GM18951 (cell line): Measurements from ENCODE around the gene PTPRD.

Source experiments
- POLR2A ChIP-seq: IDR thresholded peaks from 4 replicates; pipeline ENCODE4 v1.6.1; 2011; ENCODE audit warnings: mild to moderate bottlenecking; ENCODE audit not compliant: insufficient read length, insufficient read depth; ENCODE audit errors: extremely low read depth
- in situ Hi-C: fragments of 300-500 bp; cut with MboI; formaldehyde crosslinking; loops from one replicate; pipeline ENCODE4 v1.12.0; 2022; ENCODE audit warnings: low sequenced_read_pairs, mixed read lengths, inconsistent platforms; ENCODE audit not compliant: unreplicated experiment

The PTPRD gene

GRCh38 chr9:9862235-9862810, 750.5 kb downstream of the PTPRD start:
- TF ChIP-seq POLR2A = no peak
- in situ Hi-C loops = no loop called here

- in situ Hi-C loops = no loop called here
- TF ChIP-seq POLR2A = no peak
Measured at GRCh38 chr9:9855177-9856078, 757.4 kb downstream of the PTPRD start.

- in situ Hi-C loops = no loop called here
- TF ChIP-seq POLR2A = no peak
Measured at GRCh38 chr9:9847750-9848149, 765.1 kb downstream of the PTPRD start.

- no peak for TF ChIP-seq POLR2A
- in situ Hi-C loops = no loop called here
Measured at GRCh38 chr9:9846557-9846956, 766.2 kb downstream of the PTPRD start.

DNA sequence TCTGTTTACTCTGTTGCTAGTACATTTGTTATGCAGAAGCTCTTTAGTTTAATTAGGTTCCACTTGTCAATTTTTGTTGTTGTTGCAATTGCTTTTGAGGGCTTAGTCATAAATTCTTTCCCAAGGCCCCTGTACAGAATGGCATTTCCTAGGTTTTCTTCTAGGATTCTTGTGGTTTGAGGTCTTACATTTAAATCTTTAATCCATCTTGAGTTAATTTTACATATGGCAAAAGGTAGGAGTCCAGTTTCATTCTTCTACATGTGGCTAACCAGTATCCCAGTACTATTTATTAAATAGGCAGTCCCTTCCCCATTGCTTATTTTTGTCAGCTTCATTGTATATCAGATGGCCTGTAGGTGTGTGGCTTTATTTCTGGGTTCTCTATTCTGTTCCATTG, 792.4 kb downstream of the PTPRD start:
- in situ Hi-C loops = no loop called here
- TF ChIP-seq POLR2A = no peak

DNA sequence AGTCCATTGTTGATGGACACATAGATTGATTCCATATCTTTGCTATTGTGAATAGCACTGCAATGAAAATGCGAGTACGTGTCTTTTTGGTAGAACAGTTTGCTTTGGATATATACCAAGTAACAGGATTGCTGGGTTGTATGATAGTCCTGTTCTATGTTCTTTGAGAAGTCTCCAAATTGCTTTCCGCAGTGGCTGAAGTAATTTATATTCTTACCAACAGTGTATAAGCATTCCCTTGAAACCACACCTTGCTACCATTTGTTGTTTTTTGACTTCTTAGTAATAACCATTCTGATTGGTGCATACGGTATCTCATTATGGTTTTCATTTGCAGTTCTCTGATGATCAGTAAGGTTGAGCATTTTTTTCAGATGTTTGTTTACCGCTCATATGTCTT, 792.9 kb downstream of the PTPRD start:
- in situ Hi-C loops = no loop called here
- TF ChIP-seq POLR2A = no peak

- no peak for TF ChIP-seq POLR2A
- in situ Hi-C loops = no loop called here
Measured at GRCh38 chr9:9817176-9817575, 795.6 kb downstream of the PTPRD start.

GRCh38 chr9:9804109-9804508, 808.7 kb downstream of the PTPRD start:
- TF ChIP-seq POLR2A = no peak
- in situ Hi-C loops = no loop called here

GRCh38 chr9:9799287-9799686, 813.5 kb downstream of the PTPRD start:
- TF ChIP-seq POLR2A = no peak
- in situ Hi-C loops = loop anchor here (10.0 kb wide), 1 partner anchor 184 kb away; no protein-coding TSS in a partner anchor

- no peak for TF ChIP-seq POLR2A
- in situ Hi-C loops = loop anchor here (10.0 kb wide), 1 partner anchor 178 kb away; no protein-coding TSS in a partner anchor
Measured at GRCh38 chr9:9792144-9792857, 820.5 kb downstream of the PTPRD start.

DNA sequence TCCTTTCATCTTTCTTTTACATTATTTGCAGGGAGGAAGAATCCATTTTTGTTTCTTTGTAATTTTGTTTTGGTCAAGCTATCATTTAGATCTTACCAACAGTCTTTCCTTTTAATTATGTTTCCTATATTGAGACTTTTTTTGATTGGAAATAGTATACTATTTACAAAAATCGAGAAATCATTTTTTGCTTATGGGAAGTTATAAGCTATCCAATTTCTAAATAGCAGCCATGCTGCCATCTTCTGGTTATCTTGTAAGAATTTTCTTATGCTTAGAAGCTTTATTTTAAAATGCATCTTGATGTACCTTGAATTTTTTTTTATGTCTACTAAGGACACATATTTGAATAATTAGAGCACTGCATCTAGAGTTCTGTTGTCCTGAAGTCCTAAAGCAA, 821.2 kb downstream of the PTPRD start:
- in situ Hi-C loops = loop anchor here (10.0 kb wide), 1 partner anchor 177 kb away; no protein-coding TSS in a partner anchor

DNA sequence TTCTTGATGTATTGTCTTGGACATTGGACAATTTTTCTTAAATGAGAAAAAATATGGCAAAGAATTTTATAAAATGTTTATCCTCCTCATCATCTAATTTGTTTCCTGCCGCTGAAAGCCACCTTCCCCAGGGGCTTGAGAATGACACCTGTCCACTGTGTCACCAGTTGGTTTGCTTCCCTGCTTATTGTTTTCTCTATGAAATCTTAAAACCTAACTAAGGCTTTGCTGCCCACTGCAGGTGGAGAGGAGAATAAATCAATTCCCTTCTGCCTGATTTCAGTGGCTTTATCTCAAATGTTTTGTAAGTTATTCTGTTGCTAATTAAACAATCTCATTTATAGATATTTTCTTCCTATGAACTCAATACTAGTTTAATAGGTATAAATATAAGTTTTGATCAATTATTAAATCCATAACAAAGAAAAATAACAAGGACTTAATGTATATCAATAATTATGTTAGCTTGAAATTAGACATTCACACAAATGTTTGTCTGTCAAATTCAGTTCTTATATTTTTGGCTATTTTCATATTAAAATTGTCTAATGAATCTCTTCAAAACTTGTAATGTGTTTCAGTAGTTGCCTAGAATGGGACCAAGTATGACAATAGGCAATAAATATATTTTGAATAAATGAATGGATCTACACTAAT, 822.5 kb downstream of the PTPRD start:
- in situ Hi-C loops = loop anchor here (10.0 kb wide), 1 partner anchor 176 kb away; no protein-coding TSS in a partner anchor
- TF ChIP-seq POLR2A = no peak

More for the DNA sequence above, 821.2 kb downstream of the PTPRD start:
- no peak for TF ChIP-seq POLR2A

DNA sequence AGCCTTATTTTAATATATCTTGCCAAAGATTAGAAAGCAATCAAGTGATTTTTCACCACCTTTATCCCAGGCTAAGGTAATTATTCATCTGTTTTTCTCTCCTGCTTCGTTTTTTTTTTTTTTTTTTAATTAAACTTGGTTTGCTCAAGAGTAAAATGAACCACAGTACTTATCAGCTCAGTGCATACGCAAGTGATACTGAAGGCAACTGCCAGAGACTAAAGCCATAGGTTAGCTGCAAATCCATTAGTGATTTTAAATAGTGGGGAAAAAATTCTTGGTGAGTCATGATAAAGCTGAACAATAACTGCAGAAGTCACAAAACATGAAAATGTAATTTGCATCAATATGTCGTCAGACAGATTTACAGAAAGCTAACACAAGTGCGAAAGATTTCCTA, 829.1 kb downstream of the PTPRD start:
- in situ Hi-C loops = no loop called here
- no peak for TF ChIP-seq POLR2A
